Endothelial cell of umbilical vein (primary cell): Measurements from ENCODE around the gene AK9.

Experiments used
- CTCF ChIP-seq, 2 donors: IDR thresholded peaks; 1 replicate in 1 of 2; 2 replicates in 1 of 2; pipeline ENCODE4 v1.5.1; 2011; ENCODE audit warnings: low read length in 2 of 2, mild to moderate bottlenecking in 2 of 2, moderate library complexity in 2 of 2, control low read depth in 1 of 2, inconsistent platforms in 1 of 2, low read depth in 1 of 2; ENCODE audit not compliant: insufficient read depth in 1 of 2; ENCODE audit errors: extremely low read depth in 1 of 2
- EZH2 ChIP-seq: IDR thresholded peaks from 2 replicates; pipeline ENCODE4 v1.6.1; 2012; ENCODE audit warnings: borderline replicate concordance, low read depth, mild to moderate bottlenecking, moderate library complexity, low read length, inconsistent platforms; ENCODE audit not compliant: severe bottlenecking
- FOS ChIP-seq: IDR thresholded peaks from 2 replicates; pipeline ENCODE4 v1.6.1; 2011; ENCODE audit warnings: mild to moderate bottlenecking, low read length, moderate library complexity, borderline replicate concordance; ENCODE audit not compliant: insufficient read depth
- GATA2 ChIP-seq: IDR thresholded peaks from 2 replicates; pipeline ENCODE4 v1.7.0; 2011; ENCODE audit warnings: low read depth, mild to moderate bottlenecking, moderate library complexity, mixed read lengths, low read length; ENCODE audit not compliant: insufficient read length, insufficient read depth
- JUN ChIP-seq: IDR thresholded peaks from 2 replicates; pipeline ENCODE4 v1.6.1; 2011; ENCODE audit warnings: borderline replicate concordance, low read depth; ENCODE audit not compliant: insufficient read length, insufficient read depth
- MAX ChIP-seq: IDR thresholded peaks from 2 replicates; pipeline ENCODE4 v1.6.1; 2011; ENCODE audit not compliant: insufficient read depth, insufficient read length
- MYC ChIP-seq: IDR thresholded peaks from one replicate; pipeline ENCODE4 v1.6.1; 2011; ENCODE audit warnings: mild to moderate bottlenecking, low read depth, low read length
- POLR2A ChIP-seq: IDR thresholded peaks from 2 replicates; pipeline ENCODE4 v1.6.1; 2012; ENCODE audit warnings: low read depth, mild to moderate bottlenecking, control low read depth, low read length
- POLR2AphosphoS5 ChIP-seq: IDR thresholded peaks from 2 replicates; pipeline ENCODE4 v1.6.1; 2012; ENCODE audit warnings: low read depth, mild to moderate bottlenecking, control low read depth, low read length, moderate library complexity; ENCODE audit not compliant: insufficient read depth

- no peak for TF ChIP-seq CTCF (IDR thresholded peaks at IDR 0.05; ENCODE audit: extremely low read depth in 1 of 2, insufficient read depth in 1 of 2, low read depth in 1 of 2, low read length in 2 of 2)
- no peak for TF ChIP-seq POLR2AphosphoS5
- TF ChIP-seq EZH2 = no peak
- no peak for TF ChIP-seq GATA2
- no peak for TF ChIP-seq POLR2A
- TF ChIP-seq FOS = no peak
- no peak for TF ChIP-seq MAX
- no peak for TF ChIP-seq JUN
- TF ChIP-seq MYC = no peak
Measured at GRCh38 chr6:109739686-109740085, 48.7 kb upstream of the AK9 start.
